OCI-LY7 (cell line): ENCODE data around the gene ARRB1. TPM values are rescaled to one million over a fixed set of nuclear protein-coding genes. Genes with fewer than 3 reads are reported as not detected.
"Not testable (repeated sequence)": the region's sequence is repeated elsewhere in the genome, so short reads cannot be mapped to it uniquely, and the experiment has no call there.

ENCODE experiments used
- BruUV-seq: library from RNA; stranded (reverse); fragments of 400-500 nt; replicated peaks from 2 replicates; lab custom pipeline; 2021; lab: Mats Ljungman, UMichigan
- CTCF ChIA-PET: fragments of 300-600 bp; sonication (Branson Sonifier 250); formaldehyde crosslinking; loops from one replicate; lab custom pipeline; 2022; ENCODE audit warnings: antibody characterized with exemption; ENCODE audit not compliant: unreplicated experiment; lab: Charles Lee
- POLR2A ChIA-PET: fragments of 300-600 bp; sonication (Branson Sonifier 250); formaldehyde crosslinking; loops from one replicate; lab custom pipeline; 2022; ENCODE audit warnings: antibody characterized with exemption; lab: Charles Lee
- DNase-seq: peaks from one replicate; pipeline ENCODE4 v3.0.0-alpha.2; 2015; ENCODE audit warnings: low spot score
- H2AFZ ChIP-seq: fragments of 200-600 bp; sonication (generic), shearing (Covaris generic); 2 replicates; pipeline ENCODE4 v1.6.1; 2014; ENCODE audit warnings: mild to moderate bottlenecking, antibody characterized with exemption, low read length, moderate library complexity
- H3K27ac ChIP-seq: fragments of 200-600 bp; sonication (generic); 2 replicates; pipeline ENCODE4 v1.5.1; 2014; ENCODE audit warnings: mixed run types, low read depth, mild to moderate bottlenecking, moderate library complexity, low read length, inconsistent platforms; ENCODE audit not compliant: poor library complexity, severe bottlenecking
- H3K36me3 ChIP-seq: fragments of 200-600 bp; sonication (generic); 2 replicates; pipeline ENCODE4 v1.6.1; 2014; ENCODE audit warnings: mild to moderate bottlenecking, antibody characterized with exemption, low read length, moderate library complexity, mixed read lengths; ENCODE audit not compliant: insufficient read depth
- H3K4me1 ChIP-seq: fragments of 200-600 bp; sonication (generic); 2 replicates; pipeline ENCODE4 v1.5.1; 2014; ENCODE audit warnings: mild to moderate bottlenecking, low read length; ENCODE audit not compliant: insufficient read depth, poor library complexity, severe bottlenecking
- H3K4me2 ChIP-seq: fragments of 200-600 bp; sonication (generic); 2 replicates; pipeline ENCODE4 v1.6.1; 2014; ENCODE audit warnings: mild to moderate bottlenecking, low read length
- H3K4me3 ChIP-seq: fragments of 200-600 bp; sonication (generic); 2 replicates; pipeline ENCODE4 v1.5.1; 2014; ENCODE audit warnings: mild to moderate bottlenecking, low read depth, low read length; ENCODE audit not compliant: poor library complexity, severe bottlenecking
- H3K79me2 ChIP-seq: fragments of 200-600 bp; sonication (generic); 2 replicates; pipeline ENCODE4 v1.6.1; 2016; ENCODE audit warnings: low read depth, mild to moderate bottlenecking, low read length, moderate library complexity, mixed read lengths; ENCODE audit not compliant: insufficient read depth
- H3K9me2 ChIP-seq: fragments of 200-600 bp; sonication (generic); 2 replicates; pipeline ENCODE4 v1.6.1; 2016; ENCODE audit warnings: mild to moderate bottlenecking, low read length, mixed read lengths; ENCODE audit not compliant: insufficient read depth
- H3K9me3 ChIP-seq: fragments of 200-600 bp; sonication (generic); 2 replicates; pipeline ENCODE4 v1.6.1; 2014; ENCODE audit warnings: mild to moderate bottlenecking, mixed run types, low read length, mixed read lengths
- H4K20me1 ChIP-seq: fragments of 200-600 bp; sonication (generic); 2 replicates; pipeline ENCODE4 v1.6.1; 2014; ENCODE audit warnings: mild to moderate bottlenecking, antibody characterized with exemption, low read length, moderate library complexity, mixed read lengths; ENCODE audit not compliant: insufficient read depth
- EZH2phosphoT487 ChIP-seq: fragments of 200-600 bp; sonication (generic); IDR thresholded peaks from 2 replicates; pipeline ENCODE4 v1.6.1; 2018; ENCODE audit warnings: low read depth, borderline replicate concordance, mild to moderate bottlenecking, mixed run types, antibody characterized with exemption, low read length, moderate library complexity, mixed read lengths
- intact Hi-C: fragments of 100-400 bp; cut with micrococcal nuclease; formaldehyde crosslinking; loops from one replicate; pipeline ENCODE4 v1.10.0; 2022; ENCODE audit not compliant: unreplicated experiment
- total RNA-seq, 2 experiments: library from RNA; depleted of rRNA in 1 of 2; stranded (reverse); fragments of >200 nt in 1 of 2; shearing (Covaris generic) in 1 of 2; gene quantifications; 2 replicates each; pipeline ENCODE4 v1.2.3, GENCODE V29; 2014 to 2022
- TF ChIP-seq, protein P1 (sequence below): fragments of 200-600 bp; sonication (generic); conservative IDR thresholded peaks from 2 replicates; pipeline ENCODE4 v1.5.1; 2014; ENCODE audit warnings: mild to moderate bottlenecking, antibody characterized with exemption, low read length, moderate library complexity, mixed read lengths

Gene ARRB1
- total RNA-seq, 2 experiments from 2014 or later: not detected

DNA sequence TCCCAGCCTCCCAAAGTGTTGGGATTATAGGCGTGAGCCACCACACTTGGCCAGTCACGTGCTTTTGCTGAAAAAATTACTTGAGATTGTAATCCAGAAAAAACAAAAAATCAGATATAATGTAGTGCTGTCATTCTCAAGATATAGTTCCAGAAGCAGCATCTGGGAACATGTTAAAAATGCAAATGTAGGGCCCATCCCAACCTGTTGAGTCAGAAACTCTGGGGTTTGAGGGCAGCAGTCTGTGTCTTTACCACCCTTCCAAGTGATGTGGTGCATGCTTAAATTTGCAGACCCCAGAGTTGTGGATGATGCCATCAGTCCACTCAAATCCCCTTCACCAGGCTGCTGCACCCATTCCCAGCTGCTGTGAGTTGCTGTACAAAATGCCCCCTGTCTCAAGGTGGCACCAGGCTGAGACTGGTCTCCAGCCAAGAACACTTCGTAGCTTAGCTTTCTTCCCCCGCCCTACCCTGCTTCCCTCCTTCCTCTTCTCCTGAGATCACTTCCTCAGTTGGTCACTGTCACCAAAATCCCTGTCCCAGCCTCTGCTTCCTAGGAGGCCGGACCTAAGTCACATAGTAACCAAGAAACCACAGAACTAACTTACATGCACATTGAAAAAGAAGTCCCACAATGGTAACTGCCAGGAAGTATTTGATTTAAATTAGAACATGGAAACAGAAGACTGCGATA lies 18.2 kb upstream of the ARRB1 start:
- POLR2A ChIA-PET: no interaction called here
- Histone ChIP-seq H3K9me2 (no peaks in the 10 kb centered on the region), H3K79me2 (no peaks in the 10 kb centered on the region), H4K20me1 (no peaks in the 10 kb centered on the region), H3K36me3 (no peaks in the 10 kb centered on the region), H3K4me1 (no peaks in the 10 kb centered on the region), H3K9me3 (no peaks in the 10 kb centered on the region), H3K27ac (no peak overlapping the region), H3K4me2 (no peak overlapping the region), H2AFZ (no peak overlapping the region), H3K4me3 (no peak overlapping the region)
- CTCF ChIA-PET: no interaction called here
- no peak for DNase-seq
- no peak for TF ChIP-seq EZH2phosphoT487
- TF ChIP-seq, protein P1, sequence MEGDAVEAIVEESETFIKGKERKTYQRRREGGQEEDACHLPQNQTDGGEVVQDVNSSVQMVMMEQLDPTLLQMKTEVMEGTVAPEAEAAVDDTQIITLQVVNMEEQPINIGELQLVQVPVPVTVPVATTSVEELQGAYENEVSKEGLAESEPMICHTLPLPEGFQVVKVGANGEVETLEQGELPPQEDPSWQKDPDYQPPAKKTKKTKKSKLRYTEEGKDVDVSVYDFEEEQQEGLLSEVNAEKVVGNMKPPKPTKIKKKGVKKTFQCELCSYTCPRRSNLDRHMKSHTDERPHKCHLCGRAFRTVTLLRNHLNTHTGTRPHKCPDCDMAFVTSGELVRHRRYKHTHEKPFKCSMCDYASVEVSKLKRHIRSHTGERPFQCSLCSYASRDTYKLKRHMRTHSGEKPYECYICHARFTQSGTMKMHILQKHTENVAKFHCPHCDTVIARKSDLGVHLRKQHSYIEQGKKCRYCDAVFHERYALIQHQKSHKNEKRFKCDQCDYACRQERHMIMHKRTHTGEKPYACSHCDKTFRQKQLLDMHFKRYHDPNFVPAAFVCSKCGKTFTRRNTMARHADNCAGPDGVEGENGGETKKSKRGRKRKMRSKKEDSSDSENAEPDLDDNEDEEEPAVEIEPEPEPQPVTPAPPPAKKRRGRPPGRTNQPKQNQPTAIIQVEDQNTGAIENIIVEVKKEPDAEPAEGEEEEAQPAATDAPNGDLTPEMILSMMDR: no peak
- no TSS peak for BruUV-seq
- intact Hi-C loops: no loop called here

DNA sequence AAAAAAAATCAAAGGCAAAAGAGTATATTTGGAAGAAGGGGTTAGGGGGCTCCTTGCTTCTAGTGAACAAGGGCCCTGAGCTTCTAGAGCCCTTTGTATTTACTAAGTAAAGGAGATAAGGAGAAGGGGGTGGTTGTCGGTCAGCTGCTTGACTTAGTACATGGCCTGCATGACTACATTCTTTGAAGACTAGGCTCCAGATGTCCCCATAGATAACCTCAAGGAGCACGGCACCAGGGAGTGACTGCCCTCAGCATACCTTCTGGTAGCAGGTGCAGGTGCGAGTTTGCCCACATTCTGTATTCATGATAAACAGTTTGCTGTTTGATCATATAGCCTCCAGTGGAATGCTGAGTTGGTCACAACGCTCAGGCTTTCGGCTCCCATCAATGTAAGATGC lies 15.4 kb upstream of the ARRB1 start:
- intact Hi-C loops, H2AFZ ChIP-seq, H3K4me3 ChIP-seq, H3K36me3 ChIP-seq, POLR2A ChIA-PET, H3K9me3 ChIP-seq, H3K4me2 ChIP-seq, H3K4me1 ChIP-seq, DNase-seq, H3K79me2 ChIP-seq, H3K27ac ChIP-seq, H4K20me1 ChIP-seq, BruUV-seq, H3K9me2 ChIP-seq: not testable (repeated sequence)
- CTCF ChIA-PET: interaction anchor here (0.5 kb wide), 1 partner anchor 17 kb away, joined by 4 read pairs; no protein-coding TSS in a partner anchor

DNA sequence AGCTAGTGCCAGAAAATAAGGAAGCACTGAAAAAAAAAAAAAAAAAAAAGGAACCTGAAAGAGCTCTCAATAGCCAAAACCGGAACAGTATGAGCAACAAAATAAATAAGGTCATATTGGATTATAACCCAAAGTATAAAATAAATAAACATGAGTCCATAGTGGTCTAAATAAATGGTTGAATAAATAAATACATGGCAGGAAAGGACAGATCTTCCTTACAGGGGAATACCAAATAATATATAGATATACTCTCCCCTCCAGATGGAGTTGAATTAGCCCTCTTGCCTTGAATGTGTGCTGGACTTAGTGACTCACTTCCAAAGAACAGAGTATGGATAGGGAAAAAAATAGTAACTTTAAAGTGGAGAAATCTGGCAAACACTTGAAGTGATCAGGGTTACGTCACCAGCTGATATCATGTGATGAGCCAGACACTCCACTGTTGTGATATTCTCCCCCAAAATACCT lies 14.3 kb upstream of the ARRB1 start:
- Histone ChIP-seq H4K20me1 (no peaks in the 10 kb centered on the region), H3K79me2 (no peaks in the 10 kb centered on the region), H3K4me1 (peaks cover 2% of the 10 kb centered on the region), H2AFZ (no peak overlapping the region), H3K27ac (no peak overlapping the region), H3K36me3 (no peaks in the 10 kb centered on the region), H3K4me2 (no peak overlapping the region), H3K4me3 (no peak overlapping the region), H3K9me3 (no peaks in the 10 kb centered on the region), H3K9me2 (no peaks in the 10 kb centered on the region)
- intact Hi-C loops: no loop called here
- no TSS peak for BruUV-seq
- ChIA-PET CTCF (no interaction called here), POLR2A (interaction anchor here (0.6 kb wide), 1 partner anchor 434 kb away, joined by 5 read pairs; no protein-coding TSS in a partner anchor)
- DNase-seq: no peak
- no peak for TF ChIP-seq EZH2phosphoT487
- TF ChIP-seq, protein P1: no peak

DNA sequence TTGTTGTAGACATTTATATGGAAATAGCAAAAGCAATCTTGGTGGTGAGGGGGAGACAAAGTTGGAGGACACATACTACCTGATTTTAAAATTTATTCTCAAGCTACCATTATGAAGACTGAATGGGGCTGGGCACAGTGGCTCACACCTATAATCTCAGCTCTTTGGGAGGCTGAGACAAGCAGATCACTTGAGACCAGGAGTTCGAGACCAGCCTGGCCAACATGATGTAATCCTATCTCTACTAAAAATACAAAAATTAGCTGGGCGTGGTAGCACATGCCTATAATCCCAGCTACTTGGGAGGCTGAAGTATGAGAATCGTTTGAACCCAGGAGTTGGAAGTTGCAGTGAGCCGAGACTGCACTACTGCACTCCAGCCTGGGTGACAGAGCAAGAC lies 10.8 kb upstream of the ARRB1 start:
- CTCF ChIA-PET: not testable (repeated sequence)

More for the DNA sequence above, 10.8 kb upstream of the ARRB1 start:
- H3K27ac ChIP-seq, H3K9me3 ChIP-seq, H2AFZ ChIP-seq, H4K20me1 ChIP-seq, H3K4me1 ChIP-seq, BruUV-seq, H3K79me2 ChIP-seq, H3K9me2 ChIP-seq, H3K4me2 ChIP-seq, H3K36me3 ChIP-seq, H3K4me3 ChIP-seq, intact Hi-C loops, DNase-seq: not testable (repeated sequence)
- POLR2A ChIA-PET: interaction anchor here (1.0 kb wide), 1 partner anchor 55 kb away, joined by 3 read pairs; no protein-coding TSS in a partner anchor
